IMR-90 (cell line): ENCODE data around the gene MPL. TPM values are rescaled to one million over a fixed set of nuclear protein-coding genes. Genes with fewer than 3 reads are reported as not detected.

Experiments
- ATAC-seq: fragments of 200-7000 bp; cut with Tn5 transposase; 2 replicates; pipeline ENCODE4 v1.9.1; 2020; ENCODE audit warnings: low read depth, mild to moderate bottlenecking, moderate library complexity
- BruUV-seq: library from RNA; stranded (reverse); fragments of 400-500 nt; replicated peaks from 2 replicates; lab custom pipeline; 2021; lab: Mats Ljungman, UMichigan
- CTCF ChIA-PET: fragments of 300-600 bp; formaldehyde crosslinking; extraction: SDS; loops from one replicate; lab custom pipeline; 2021; ENCODE audit warnings: antibody characterized with exemption; lab: Yijun Ruan, JAX
- POLR2A ChIA-PET: fragments of 300-600 bp; sonication (Branson Sonifier 250); formaldehyde crosslinking; loops from one replicate; lab custom pipeline; 2022; ENCODE audit warnings: antibody characterized with exemption; ENCODE audit not compliant: unreplicated experiment; lab: Charles Lee
- DNase-seq: peaks from one replicate; pipeline ENCODE4 v3.0.0; 2013
- H2AFZ ChIP-seq: replicated peaks from 2 replicates; pipeline ENCODE3; 2013; ENCODE audit warnings: low read length, mild to moderate bottlenecking; ENCODE audit not compliant: poor library complexity
- H2AK5ac ChIP-seq: 2 replicates; pipeline ENCODE4 v1.6.1; 2013; ENCODE audit warnings: low read depth, low read length, inconsistent platforms
- H2AK9ac ChIP-seq: replicated peaks from 2 replicates; pipeline ENCODE3; 2013; ENCODE audit warnings: mild to moderate bottlenecking, low read depth, low read length, moderate library complexity; ENCODE audit not compliant: poor library complexity
- H2BK120ac ChIP-seq: 2 replicates; pipeline ENCODE4 v1.6.1; 2013; ENCODE audit warnings: low read depth, low read length, inconsistent platforms
- H2BK15ac ChIP-seq: 3 replicates; pipeline ENCODE4 v1.6.1; 2013; ENCODE audit warnings: low read depth, low read length, inconsistent platforms
- H2BK20ac ChIP-seq: 2 replicates; pipeline ENCODE4 v1.6.1; 2013; ENCODE audit warnings: low read depth, mild to moderate bottlenecking, inconsistent platforms, low read length, moderate library complexity
- H2BK5ac ChIP-seq: 2 replicates; pipeline ENCODE4 v1.6.1; 2013; ENCODE audit warnings: mild to moderate bottlenecking, low read depth, low read length, inconsistent platforms; ENCODE audit not compliant: poor library complexity, severe bottlenecking
- H3K14ac ChIP-seq: replicated peaks from 2 replicates; pipeline ENCODE4 v1.6.1; 2013; ENCODE audit warnings: low read depth, low read length, inconsistent platforms
- H3K18ac ChIP-seq: 2 replicates; pipeline ENCODE4 v1.6.1; 2013; ENCODE audit warnings: low read depth, low read length, control low read depth
- H3K23ac ChIP-seq: 2 replicates; pipeline ENCODE4 v1.6.1; 2013; ENCODE audit warnings: low read depth, low read length, inconsistent platforms
- H3K27ac ChIP-seq: 2 replicates; pipeline ENCODE4 v1.5.1; 2013; ENCODE audit warnings: mild to moderate bottlenecking, control low read depth, low read length; ENCODE audit not compliant: insufficient read depth
- H3K27me3 ChIP-seq: 2 replicates; pipeline ENCODE4 v1.6.1; 2013; ENCODE audit warnings: low read length; ENCODE audit not compliant: control insufficient read depth, insufficient read depth
- H3K36me3 ChIP-seq: 2 replicates; pipeline ENCODE4 v1.6.1; 2013; ENCODE audit warnings: low read length, mixed read lengths; ENCODE audit not compliant: control insufficient read depth, insufficient read depth
- H3K4ac ChIP-seq: 2 replicates; pipeline ENCODE4 v1.6.1; 2013; ENCODE audit warnings: low read depth, low read length, inconsistent platforms
- H3K4me1 ChIP-seq: 2 replicates; pipeline ENCODE4 v1.6.1; 2013; ENCODE audit warnings: low read length, mixed read lengths; ENCODE audit not compliant: control insufficient read depth, insufficient read depth
- H3K4me2 ChIP-seq: 2 replicates; pipeline ENCODE4 v1.6.1; 2013; ENCODE audit warnings: low read depth, mild to moderate bottlenecking, control low read depth, low read length, moderate library complexity
- H3K4me3 ChIP-seq: 2 replicates; pipeline ENCODE4 v1.5.1; 2013; ENCODE audit warnings: low read depth, mild to moderate bottlenecking, control low read depth, low read length, moderate library complexity; ENCODE audit not compliant: insufficient read depth
- H3K56ac ChIP-seq: 2 replicates; pipeline ENCODE4 v1.6.1; 2013; ENCODE audit warnings: low read length, inconsistent platforms; ENCODE audit not compliant: insufficient read depth; ENCODE audit errors: extremely low read depth
- H3K79me1 ChIP-seq, 2 experiments: 2 replicates each; pipeline ENCODE4 v1.6.1; 2013; ENCODE audit warnings: low read length in 2 of 2, inconsistent platforms in 1 of 2, low read depth in 1 of 2
- H3K9ac ChIP-seq: 2 replicates; pipeline ENCODE4 v1.6.1; 2013; ENCODE audit warnings: low read depth, low read length, control low read depth
- H3K9me1 ChIP-seq: 2 replicates; pipeline ENCODE4 v1.6.1; 2013; ENCODE audit warnings: low read length, inconsistent platforms; ENCODE audit not compliant: insufficient read depth
- H3K9me3 ChIP-seq: 2 replicates; pipeline ENCODE4 v1.6.1; 2013; ENCODE audit warnings: low read length; ENCODE audit not compliant: control insufficient read depth, insufficient read depth
- H4K20me1 ChIP-seq: 2 replicates; pipeline ENCODE4 v1.6.1; 2013; ENCODE audit warnings: low read length, inconsistent platforms; ENCODE audit not compliant: insufficient read depth
- H4K5ac ChIP-seq: 2 replicates; pipeline ENCODE4 v1.6.1; 2013; ENCODE audit warnings: mild to moderate bottlenecking, low read depth, low read length, control low read depth
- H4K8ac ChIP-seq, 2 experiments: 2 replicates each; pipeline ENCODE4 v1.6.1; 2013; ENCODE audit warnings: low read depth in 2 of 2, low read length in 2 of 2, control low read depth in 1 of 2, inconsistent platforms in 1 of 2
- H4K91ac ChIP-seq: 2 replicates; pipeline ENCODE4 v1.6.1; 2013; ENCODE audit warnings: low read depth, low read length, inconsistent platforms; ENCODE audit not compliant: insufficient read depth
- BHLHE40 ChIP-seq: fragments of 150-350 bp; IDR thresholded peaks from 2 replicates; pipeline ENCODE4 v1.6.1; 2016; ENCODE audit warnings: mild to moderate bottlenecking, low read depth, low read length
- CEBPB ChIP-seq: IDR thresholded peaks from 2 replicates; pipeline ENCODE4 v1.6.1; 2012; ENCODE audit warnings: low read depth, low read length, improper control_type of control experiment
- FOS ChIP-seq: fragments of 150-350 bp; IDR thresholded peaks from 2 replicates; pipeline ENCODE4 v1.6.1; 2016; ENCODE audit warnings: low read depth, low read length
- NFE2L2 ChIP-seq: fragments of 150-350 bp; IDR thresholded peaks from 2 replicates; pipeline ENCODE4 v1.6.1; 2016; ENCODE audit warnings: low read depth, mild to moderate bottlenecking, low read length
- POLR2A ChIP-seq: IDR thresholded peaks from 2 replicates; pipeline ENCODE4 v1.6.1; 2012; ENCODE audit warnings: mild to moderate bottlenecking, low read depth, low read length
- RAD21 ChIP-seq: IDR thresholded peaks from 2 replicates; pipeline ENCODE4 v1.6.1; 2012; ENCODE audit warnings: low read length, improper control_type of control experiment
- RCOR1 ChIP-seq: IDR thresholded peaks from 2 replicates; pipeline ENCODE4 v1.6.1; 2012; ENCODE audit warnings: mild to moderate bottlenecking, low read length, improper control_type of control experiment; ENCODE audit not compliant: insufficient replicate concordance
- RFX5 ChIP-seq: IDR thresholded peaks from 2 replicates; pipeline ENCODE4 v1.8.0; 2012; ENCODE audit warnings: low read depth, mild to moderate bottlenecking, low read length, moderate library complexity
- USF2 ChIP-seq: fragments of 150-350 bp; IDR thresholded peaks from 2 replicates; pipeline ENCODE4 v1.6.1; 2017; ENCODE audit warnings: mild to moderate bottlenecking, antibody characterized with exemption, low read length, low read depth
- WGBS, 2 experiments: methylation state at CpG; one replicate each; pipeline versions ENCODE4 v1.1.5 to v1.1.7; 2013; ENCODE audit warnings: missing lambda C conversion rate in 2 of 2; ENCODE audit not compliant: insufficient read length in 1 of 2; ENCODE audit errors: extremely low coverage in 2 of 2; 5-methylcytosine and 5-hydroxymethylcytosine counted together
- dilution Hi-C: fragments of 300-500 bp; cut with HindIII; formaldehyde crosslinking; loops from one replicate; pipeline ENCODE4 v1.14.3; 2018; ENCODE audit warnings: low sequenced_read_pairs; ENCODE audit not compliant: unreplicated experiment
- in situ Hi-C: fragments of 300-500 bp; cut with MboI; formaldehyde crosslinking; loops from 3 replicates; pipeline ENCODE4 v1.14.3; 2019; ENCODE audit warnings: low sequenced_read_pairs, inconsistent platforms, mixed read lengths
- intact Hi-C: fragments of 100-400 bp; cut with micrococcal nuclease; formaldehyde crosslinking; loops from 2 replicates; pipeline ENCODE4 v1.10.0; 2022
- polyA plus RNA-seq, 3 experiments: library from polyadenylated mRNA; depleted of rRNA; stranded (reverse); fragments of >200 nt; gene quantifications; 2 replicates each; pipeline ENCODE4 v1.2.3, GENCODE V29; 2012; ENCODE audit warnings: low replicate concordance in 1 of 3
- total RNA-seq: library from RNA; depleted of rRNA; stranded (reverse); fragments of >200 nt; gene quantifications from 2 replicates; pipeline ENCODE4 v1.2.3, GENCODE V29; 2012
- TF ChIP-seq, protein P1 (sequence below): fragments of 150-350 bp; IDR thresholded peaks from 2 replicates; pipeline ENCODE4 v1.6.1; 2016; ENCODE audit warnings: low read depth, mild to moderate bottlenecking, low read length, moderate library complexity, borderline replicate concordance

The MPL gene
- total and polyA plus RNA-seq, 2 of the 4 experiments (the other 2 are of a cell fraction): 0.12 TPM; not detected in 1

GRCh38 chr1:43387976-43388599 lies 50.5 kb downstream of the MPL start (continued):
- no peak for TF ChIP-seq USF2

DNA sequence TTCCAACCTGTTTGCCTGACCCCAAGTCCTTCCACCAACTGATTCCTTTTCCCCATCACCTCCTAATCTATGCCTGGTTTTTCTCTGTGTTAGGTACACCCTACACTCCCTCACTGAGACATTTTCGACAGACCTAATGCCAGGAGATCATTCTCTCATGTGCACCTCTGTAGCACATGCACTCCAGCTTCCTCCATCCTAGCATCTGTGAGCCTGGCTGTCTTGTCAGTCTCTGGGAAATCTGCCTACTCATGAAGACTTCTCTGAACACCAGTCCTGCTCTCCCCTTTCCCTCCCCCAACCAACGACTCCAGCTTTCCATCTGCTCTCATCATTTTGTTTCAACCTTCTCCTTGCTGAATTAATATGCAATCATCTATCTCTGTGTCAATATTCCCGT lies 51.0 kb downstream of the MPL start:
- ATAC-seq (no peak), DNase-seq (no peak)
- BruUV-seq: no TSS peak
- Histone ChIP-seq H2BK5ac (peak overlapping the region; percentile 93), H4K91ac (no peak overlapping the region; the same call in none of the 2 replicates), H3K9me1 (peaks cover 10% of the 10 kb centered on the region), H3K18ac (no peak overlapping the region), H3K56ac (peak overlapping the region; percentile 91), H3K4me1 (peaks cover 8% of the 10 kb centered on the region), H2AK5ac (peak overlapping the region; percentile 98; the same call in 1 of the 2 replicates), H3K27me3 (no peaks in the 10 kb centered on the region), H3K9me3 (no peaks in the 10 kb centered on the region), H4K8ac (peak overlapping the region; percentile 8 to 98; a peak in 2 of 4 replicates), H2BK120ac (no peak overlapping the region), H3K4me2 (peak overlapping the region; percentile 86), H4K20me1 (peaks cover 20% of the 10 kb centered on the region; the same call in 1 of the 2 replicates), H3K23ac (peak overlapping the region; percentile 94), H2BK20ac (no peak overlapping the region), H2AFZ (no peak overlapping the region), H3K79me1 (peaks cover 40 to 81% of the 10 kb centered on the region in 2 experiments), H3K27ac (no peak overlapping the region), H2AK9ac (peak overlapping the region; percentile 60), H4K5ac (peak overlapping the region; percentile 96; the same call in 1 of the 2 replicates), H3K14ac (peak overlapping the region; percentile 98), H3K36me3 (peaks cover 32% of the 10 kb centered on the region), H2BK15ac (no peak overlapping the region), H3K9ac (peak overlapping the region; percentile 97), H3K4ac (peak overlapping the region; percentile 99), H3K4me3 (peak overlapping the region; percentile 92)
- ChIA-PET CTCF (interaction anchor here (0.6 kb wide), 1 partner anchor 1354 kb away, joined by 3 read pairs; no protein-coding TSS in a partner anchor), POLR2A (interaction anchor here (0.8 kb wide), 1 partner anchor 91 kb away, joined by 4 read pairs; no protein-coding TSS in a partner anchor)
- in situ Hi-C loops (no loop called here), dilution Hi-C loops (no loop called here), intact Hi-C loops (loop anchor here (1.0 kb wide), 1 partner anchor 20 kb away; the partner anchor contains the start of gene ELOVL1)
- 70% methylated on average over 3 of the region's 3 CpGs; no CpG with 5 or more reads in 1 of the 2 experiments for WGBS, 2 experiments
- TF ChIP-seq RCOR1 (no peak), RAD21 (no peak), FOS (no peak), NFE2L2 (no peak), CEBPB (no peak), RFX5 (no peak), USF2 (no peak), BHLHE40 (no peak), POLR2A (no peak)
- TF ChIP-seq, protein P1, sequence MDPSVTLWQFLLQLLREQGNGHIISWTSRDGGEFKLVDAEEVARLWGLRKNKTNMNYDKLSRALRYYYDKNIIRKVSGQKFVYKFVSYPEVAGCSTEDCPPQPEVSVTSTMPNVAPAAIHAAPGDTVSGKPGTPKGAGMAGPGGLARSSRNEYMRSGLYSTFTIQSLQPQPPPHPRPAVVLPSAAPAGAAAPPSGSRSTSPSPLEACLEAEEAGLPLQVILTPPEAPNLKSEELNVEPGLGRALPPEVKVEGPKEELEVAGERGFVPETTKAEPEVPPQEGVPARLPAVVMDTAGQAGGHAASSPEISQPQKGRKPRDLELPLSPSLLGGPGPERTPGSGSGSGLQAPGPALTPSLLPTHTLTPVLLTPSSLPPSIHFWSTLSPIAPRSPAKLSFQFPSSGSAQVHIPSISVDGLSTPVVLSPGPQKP: no peak
